IPS-NIHi11 (cell line): ENCODE measurements around the gene BSDC1.

Experiments used
- DNase-seq: peaks from one replicate; pipeline ENCODE4 v3.0.0; 2012; ENCODE audit warnings: mixed read lengths, low spot score

The BSDC1 gene

DNA sequence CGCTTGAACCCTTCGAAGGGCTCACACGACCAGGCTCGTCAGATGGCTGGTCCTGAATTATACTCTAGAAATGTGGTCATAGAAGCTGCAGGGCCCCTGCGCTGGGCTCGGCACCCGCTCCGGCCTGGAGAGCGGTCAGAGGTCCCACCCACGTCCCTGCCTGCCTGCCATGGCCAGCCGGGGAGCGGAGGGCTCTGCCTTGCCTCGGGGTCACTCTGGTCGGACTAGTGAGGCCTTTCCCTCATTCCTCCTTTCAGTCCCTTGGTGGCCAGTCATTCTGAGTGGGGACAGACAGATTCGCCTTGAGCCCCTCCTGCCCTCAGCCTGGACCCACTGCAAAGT lies 57.7 kb downstream of the BSDC1 start:
- no peak for DNase-seq

GRCh38 chr1:32335790-32336590 lies 58.3 kb downstream of the BSDC1 start, which contains the start of gene MARCKSL1:
Gene MARCKSL1 (minus strand): TSS chr1:32336233. CDS start chr1:32336033, 200 bp downstream.
- peak; percentile 88 for DNase-seq

DNA sequence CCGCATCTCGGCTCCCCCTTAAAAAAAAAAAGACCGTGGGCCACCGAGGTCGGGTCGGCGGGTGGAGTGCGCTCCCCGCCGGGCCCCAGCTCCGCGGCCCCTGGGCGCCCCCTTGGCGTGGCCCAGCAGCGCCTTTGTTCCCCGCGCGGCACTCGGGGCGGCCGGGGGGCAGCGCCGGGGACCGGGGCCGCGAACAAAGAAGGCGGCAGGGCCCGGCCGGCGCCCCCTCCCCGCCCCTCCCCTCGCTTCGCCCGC lies 58.8 kb downstream of the BSDC1 start:
- no peak for DNase-seq

DNA sequence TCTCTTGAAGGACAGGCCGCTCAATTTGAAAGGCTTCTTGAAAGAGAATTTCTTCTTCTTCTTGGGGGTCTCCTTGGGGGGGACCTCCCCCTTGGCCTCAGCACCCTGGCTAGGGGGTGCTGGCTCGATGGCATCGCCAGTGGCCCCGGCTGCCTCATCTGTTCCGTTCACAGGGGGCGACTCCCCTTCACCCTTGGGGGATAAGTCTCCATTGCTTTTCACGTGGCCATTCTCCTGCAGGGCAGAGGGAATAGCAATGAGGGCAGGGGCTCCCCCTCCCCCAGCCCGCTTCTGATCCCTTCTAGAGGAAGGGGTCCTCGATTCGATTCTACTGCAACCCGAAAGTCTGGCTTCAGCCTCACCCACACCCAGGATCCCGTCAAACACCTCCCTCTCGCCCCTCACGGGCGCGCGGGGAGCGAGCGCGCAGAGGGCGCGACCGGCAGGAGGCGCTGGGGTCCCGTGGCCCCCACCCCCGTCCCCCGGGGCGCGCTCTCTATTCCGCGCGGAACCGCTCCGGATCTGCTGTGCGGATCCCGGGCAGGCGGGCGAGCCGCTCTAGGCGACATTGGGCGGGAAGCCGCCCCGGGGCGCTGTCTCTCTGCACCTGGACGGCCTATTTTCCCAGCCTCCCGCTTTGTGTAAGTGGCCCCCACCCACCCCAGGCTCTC lies 59.2 kb downstream of the BSDC1 start:
- DNase-seq, result peak; percentile 70

GRCh38 chr1:32334274-32334861 lies 59.9 kb downstream of the BSDC1 start:
- no peak for DNase-seq

DNA sequence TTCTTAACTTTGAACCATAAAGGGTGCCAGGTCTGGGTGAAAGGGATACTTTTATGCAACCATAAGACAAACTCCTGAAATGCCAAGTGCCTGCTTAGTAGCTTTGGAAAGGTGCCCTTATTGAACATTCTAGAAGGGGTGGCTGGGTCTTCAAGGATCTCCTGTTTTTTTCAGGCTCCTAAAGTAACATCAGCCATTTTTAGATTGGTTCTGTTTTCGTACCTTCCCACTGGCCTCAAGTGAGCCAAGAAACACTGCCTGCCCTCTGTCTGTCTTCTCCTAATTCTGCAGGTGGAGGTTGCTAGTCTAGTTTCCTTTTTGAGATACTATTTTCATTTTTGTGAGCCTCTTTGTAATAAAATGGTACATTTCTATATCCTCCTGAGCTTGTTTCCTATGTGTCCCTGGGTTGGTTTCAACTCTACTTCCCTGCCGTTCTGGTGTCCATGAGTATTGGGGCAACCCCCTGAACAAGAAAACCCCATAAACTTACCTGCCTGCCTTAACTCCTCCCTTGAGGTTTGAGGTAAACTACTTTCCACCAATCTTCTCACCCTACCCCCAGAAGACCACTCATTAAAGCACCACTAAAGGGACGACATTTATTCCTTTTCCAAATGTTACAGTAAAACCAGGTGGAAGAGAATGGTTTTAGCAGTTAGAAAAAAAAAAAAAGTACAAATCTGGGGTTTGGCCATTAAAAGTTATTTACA lies 60.8 kb downstream of the BSDC1 start:
- DNase-seq, result no peak

GRCh38 chr1:32332290-32333079 lies 61.8 kb downstream of the BSDC1 start:
- DNase-seq, result no peak

- no peak for DNase-seq
These were observed 62.7 kb downstream of the BSDC1 start for GRCh38 chr1:32331549-32331948.

DNA sequence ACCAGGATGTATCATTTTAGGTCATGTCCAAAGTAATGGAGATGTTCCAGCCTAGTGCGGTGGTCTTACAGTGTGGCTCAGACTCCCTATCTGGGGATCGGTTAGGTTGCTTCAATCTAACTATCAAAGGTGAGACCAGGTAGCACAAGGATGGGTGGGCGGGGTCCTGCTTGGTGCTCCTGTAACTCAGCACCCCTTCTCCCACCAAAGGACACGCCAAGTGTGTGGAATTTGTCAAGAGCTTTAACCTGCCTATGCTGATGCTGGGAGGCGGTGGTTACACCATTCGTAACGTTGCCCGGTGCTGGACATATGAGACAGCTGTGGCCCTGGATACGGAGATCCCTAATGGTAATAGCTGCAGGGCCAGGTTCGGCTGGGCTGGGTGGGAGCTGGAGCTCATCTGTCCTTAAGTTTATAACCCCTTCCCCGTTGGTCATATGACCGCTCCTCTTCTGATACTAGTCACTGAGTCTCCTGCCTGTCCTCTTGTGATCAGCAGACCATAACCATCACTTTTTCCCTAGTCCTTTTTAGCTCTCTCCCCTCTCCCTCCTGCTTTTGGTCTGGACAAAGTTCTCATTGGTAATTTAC lies 63.6 kb downstream of the BSDC1 start:
- DNase-seq, result no peak

- no peak for DNase-seq
These were observed 64.2 kb downstream of the BSDC1 start for GRCh38 chr1:32329931-32330466.

DNA sequence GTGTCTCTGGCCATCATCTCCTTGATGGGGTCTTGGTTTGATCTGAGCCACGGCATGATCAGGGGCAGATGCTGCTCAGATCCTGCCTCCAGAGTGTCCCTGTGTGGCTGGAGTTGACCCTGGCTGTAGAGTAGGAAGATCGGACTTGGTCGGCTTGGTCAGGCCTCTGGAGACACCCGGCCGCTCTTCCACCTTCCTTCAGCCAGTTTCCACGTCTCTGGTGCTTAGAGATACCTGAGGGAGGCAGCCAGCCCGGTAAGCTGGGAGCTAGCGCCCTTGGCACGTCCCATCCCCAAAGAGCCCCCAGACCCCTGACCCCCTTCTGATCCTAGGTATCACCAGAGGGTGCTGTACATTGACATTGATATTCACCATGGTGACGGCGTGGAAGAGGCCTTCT lies 67.0 kb downstream of the BSDC1 start:
- DNase-seq, result no peak

- no peak for DNase-seq
These were observed 72.4 kb downstream of the BSDC1 start for GRCh38 chr1:32321712-32322291.

DNA sequence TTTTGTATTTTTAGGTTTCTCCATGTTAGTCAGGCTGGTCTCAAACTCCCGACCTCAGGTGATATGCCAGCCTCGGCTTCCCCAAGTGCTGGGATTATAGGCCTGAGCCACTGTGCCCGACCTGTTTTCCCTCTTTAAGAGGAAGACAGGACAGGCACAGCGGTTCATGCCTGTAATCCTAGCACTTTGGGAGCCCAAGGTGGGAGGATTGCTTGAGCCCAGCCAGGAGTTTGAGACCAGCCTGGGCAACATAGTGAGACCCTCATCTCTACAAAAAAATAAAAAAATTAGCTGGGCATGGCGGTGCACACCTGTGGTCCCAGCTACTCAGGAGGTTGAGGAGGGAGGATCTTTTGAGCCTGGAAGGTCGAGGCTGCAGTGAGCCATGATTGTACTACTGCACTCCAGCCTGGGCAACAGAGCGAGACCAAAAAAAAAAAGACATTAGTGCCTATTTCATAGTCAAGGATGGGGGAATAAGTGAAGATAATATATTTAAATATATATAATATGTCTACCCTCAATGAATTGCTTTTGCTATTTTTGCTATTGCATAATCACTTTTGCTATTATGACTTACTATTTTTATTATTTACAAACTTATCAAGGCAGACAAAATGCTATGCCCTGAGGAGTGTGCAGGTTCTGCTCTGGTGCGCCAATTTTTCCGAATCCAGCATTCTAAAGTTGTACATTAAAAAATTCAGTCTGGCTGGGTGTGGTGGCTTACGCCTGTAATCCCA lies 75.9 kb downstream of the BSDC1 start:
- no peak for DNase-seq

- no peak for DNase-seq
These were observed 77.4 kb downstream of the BSDC1 start for GRCh38 chr1:32316903-32317277.
